Muscle of leg (tissue), 11 donors: ENCODE results near the gene CEP112. TPM values are rescaled to one million over a fixed set of nuclear protein-coding genes. Genes with fewer than 3 reads are reported as not detected.
"Not testable (repeated sequence)": the region's sequence is repeated elsewhere in the genome, so short reads cannot be mapped to it uniquely, and the experiment has no call there.

ENCODE experiments used
- DNase-seq: peaks from one replicate; pipeline ENCODE4 v3.0.0; 2013
- H3K27ac ChIP-seq: one replicate; pipeline ENCODE4 v1.5.1; 2013; ENCODE audit warnings: mild to moderate bottlenecking, low read length, control low read depth
- H3K27me3 ChIP-seq: one replicate; pipeline ENCODE4 v1.6.1; 2013; ENCODE audit warnings: low read length; ENCODE audit not compliant: control insufficient read depth, insufficient read depth
- H3K36me3 ChIP-seq: one replicate; pipeline ENCODE4 v1.6.1; 2013; ENCODE audit warnings: low read length; ENCODE audit not compliant: control insufficient read depth, insufficient read depth
- H3K4me1 ChIP-seq: one replicate; pipeline ENCODE4 v1.6.1; 2013; ENCODE audit warnings: low read length; ENCODE audit not compliant: control insufficient read depth, insufficient read depth
- H3K4me3 ChIP-seq: one replicate; pipeline ENCODE4 v1.5.1; 2013; ENCODE audit warnings: low read length, control low read depth
- H3K9me3 ChIP-seq: replicated peaks from 2 replicates; pipeline ENCODE4 v1.6.1; 2013; ENCODE audit warnings: low read depth, low read length; ENCODE audit not compliant: control insufficient read depth
- WGBS: methylation state at CpG from one replicate; pipeline ENCODE4 v1.1.5; 2013; ENCODE audit warnings: missing lambda C conversion rate; ENCODE audit not compliant: insufficient coverage; 5-methylcytosine and 5-hydroxymethylcytosine counted together
- polyA plus RNA-seq, 8 donors: library from polyadenylated mRNA; unstranded; fragments of 120-200 nt; gene quantifications; one replicate each; pipeline versions ENCODE4 v1.2.1 to v1.2.3, GENCODE V29; 2013; ENCODE audit warnings: inconsistent platforms in 1 of 8, low replicate concordance in 1 of 8; ENCODE audit not compliant: insufficient read length in 8 of 8, insufficient read depth in 1 of 8
- total RNA-seq: library from RNA; stranded (reverse); fragments of 120-200 nt; gene quantifications from one replicate; pipeline ENCODE4 v1.2.4, GENCODE V29; 2013

Gene CEP112
- total and polyA plus RNA-seq, 9 donors = 11.4 to 19.0 (median 14.8) TPM

DNA sequence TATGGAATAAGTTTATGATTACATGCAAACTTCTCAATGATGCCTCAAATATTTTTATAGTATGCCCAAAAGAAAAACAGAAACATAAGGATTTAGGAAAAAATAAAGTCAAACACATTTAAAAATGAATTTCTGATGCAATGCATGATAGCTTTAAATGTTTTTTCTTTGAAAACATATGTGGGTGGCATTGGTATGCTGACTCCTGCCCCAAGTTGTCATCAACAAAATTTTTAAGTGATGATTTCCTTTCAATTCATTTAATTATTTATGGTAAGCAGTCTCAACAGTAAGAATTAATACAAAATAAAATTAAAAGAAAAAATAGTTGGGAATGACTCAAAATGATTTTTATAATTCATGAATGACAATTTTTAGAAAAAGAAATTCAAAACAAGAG, 104.9 kb downstream of the CEP112 start:
- no peak for DNase-seq
- Histone ChIP-seq H3K4me3 (no peak overlapping the region), H3K27ac (no peak overlapping the region), H3K36me3 (peaks cover 2% of the 10 kb centered on the region), H3K27me3 (no peaks in the 10 kb centered on the region), H3K9me3 (peaks cover 4% of the 10 kb centered on the region), H3K4me1 (no peaks in the 10 kb centered on the region)

DNA sequence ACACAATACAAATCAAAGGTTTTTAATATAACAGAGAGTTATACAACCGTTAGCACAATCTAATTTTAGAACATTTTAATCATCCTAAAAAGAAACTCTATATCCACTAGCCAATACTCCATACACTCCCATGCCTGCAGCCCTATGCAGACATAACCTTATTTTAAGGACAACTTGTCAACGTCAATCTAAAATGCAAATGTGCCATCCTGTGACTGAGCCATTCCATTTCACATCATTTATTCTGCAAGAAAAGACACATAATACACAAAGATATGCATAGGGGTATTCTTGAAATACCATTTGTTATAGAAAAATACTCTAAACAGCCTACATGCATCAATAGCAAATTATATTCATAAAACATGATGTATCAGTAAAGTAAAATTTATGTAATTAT, 106.7 kb downstream of the CEP112 start:
- Histone ChIP-seq H3K27ac (no peak overlapping the region), H3K4me1 (no peaks in the 10 kb centered on the region), H3K36me3 (peaks cover 2% of the 10 kb centered on the region), H3K4me3 (no peak overlapping the region), H3K9me3 (peaks cover 4% of the 10 kb centered on the region), H3K27me3 (no peaks in the 10 kb centered on the region)
- no peak for DNase-seq
- no CpG with 5 or more reads among the region's 2 CpGs for WGBS

DNA sequence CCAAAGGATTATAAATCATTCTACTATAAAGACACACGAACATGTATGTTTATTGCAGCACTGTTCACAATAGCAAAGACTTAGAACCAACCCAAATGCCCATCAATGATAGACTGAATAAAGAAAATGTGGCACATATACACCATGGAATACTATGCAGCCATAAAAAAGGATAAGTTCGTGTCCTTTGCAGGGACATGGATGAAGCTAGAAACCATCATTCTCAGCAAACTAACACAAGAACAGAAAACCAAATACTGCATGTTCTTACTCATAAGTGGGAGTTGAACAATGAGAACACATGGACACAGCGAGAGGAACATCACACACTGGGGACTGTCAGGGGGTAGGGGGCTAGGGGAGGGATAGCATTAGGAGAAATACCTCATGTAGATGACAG, 111.3 kb downstream of the CEP112 start:
- no CpG with 5 or more reads among the region's 3 CpGs for WGBS
- H3K4me3 ChIP-seq, H3K27me3 ChIP-seq, DNase-seq, H3K4me1 ChIP-seq, H3K36me3 ChIP-seq, H3K9me3 ChIP-seq, H3K27ac ChIP-seq: not testable (repeated sequence)

DNA sequence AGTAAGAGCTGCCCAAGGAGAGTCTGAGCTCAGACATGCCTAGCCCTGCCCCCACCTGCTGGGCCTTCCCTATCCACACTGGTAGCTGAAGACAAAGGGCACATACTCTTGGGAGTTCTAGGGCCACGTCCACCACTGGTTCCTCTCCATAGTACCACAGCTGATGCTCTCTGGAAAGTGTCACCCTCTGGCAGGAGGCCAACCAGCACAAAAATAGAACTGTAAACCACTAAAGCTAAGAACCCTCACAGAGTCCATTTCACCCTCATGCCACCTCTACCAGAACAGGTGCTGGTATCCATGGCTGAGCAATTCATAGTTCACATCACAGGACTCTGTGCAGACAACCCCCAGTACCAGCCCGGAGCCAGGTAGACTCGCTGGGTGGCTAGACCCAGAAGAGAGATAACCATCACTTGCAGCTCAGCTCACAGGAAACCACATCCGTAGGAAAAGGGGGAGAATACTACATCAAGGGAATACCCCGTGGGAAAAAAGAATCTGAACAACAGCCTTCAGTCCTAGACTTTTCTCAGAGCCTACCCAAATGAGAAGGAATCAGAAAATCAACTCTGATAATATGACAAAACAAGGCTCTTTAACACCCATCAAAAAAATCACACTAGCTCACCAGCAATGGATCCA, 115.3 kb downstream of the CEP112 start:
- WGBS = 63% methylated on average over 1 of the region's 5 CpGs
- H3K27ac ChIP-seq = no peak overlapping the region
- H3K36me3 ChIP-seq = no peaks in the 10 kb centered on the region
- H3K27me3 ChIP-seq = no peaks in the 10 kb centered on the region
- no peaks in the 10 kb centered on the region for H3K9me3 ChIP-seq
- no peak overlapping the region for H3K4me3 ChIP-seq
- no peaks in the 10 kb centered on the region for H3K4me1 ChIP-seq
- peak; percentile 34 for DNase-seq

DNA sequence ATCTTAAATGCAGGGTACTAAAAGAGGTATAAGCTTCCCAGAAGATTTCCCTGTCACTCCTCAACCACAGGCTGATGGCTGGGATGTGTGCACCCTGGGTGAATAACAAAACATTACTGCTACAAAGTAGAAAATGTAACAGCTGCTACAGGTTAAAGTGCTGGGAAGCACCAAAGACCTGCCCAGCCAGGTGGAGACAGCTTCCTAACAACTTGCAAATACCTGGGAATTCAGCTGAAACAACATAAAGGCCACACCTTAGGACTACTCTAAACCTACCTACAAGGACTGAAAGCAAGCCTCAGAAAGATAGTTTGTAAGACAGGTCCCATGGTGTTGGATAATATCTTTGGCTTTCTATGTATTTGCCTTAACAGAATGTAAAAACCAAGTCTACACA, 118.5 kb downstream of the CEP112 start:
- no peak overlapping the region for H3K4me3 ChIP-seq
- H3K4me1 ChIP-seq = no peaks in the 10 kb centered on the region
- no peak overlapping the region for H3K27ac ChIP-seq
- no peaks in the 10 kb centered on the region for H3K27me3 ChIP-seq
- H3K9me3 ChIP-seq = no peaks in the 10 kb centered on the region
- H3K36me3 ChIP-seq = no peaks in the 10 kb centered on the region
- DNase-seq = no peak

DNA sequence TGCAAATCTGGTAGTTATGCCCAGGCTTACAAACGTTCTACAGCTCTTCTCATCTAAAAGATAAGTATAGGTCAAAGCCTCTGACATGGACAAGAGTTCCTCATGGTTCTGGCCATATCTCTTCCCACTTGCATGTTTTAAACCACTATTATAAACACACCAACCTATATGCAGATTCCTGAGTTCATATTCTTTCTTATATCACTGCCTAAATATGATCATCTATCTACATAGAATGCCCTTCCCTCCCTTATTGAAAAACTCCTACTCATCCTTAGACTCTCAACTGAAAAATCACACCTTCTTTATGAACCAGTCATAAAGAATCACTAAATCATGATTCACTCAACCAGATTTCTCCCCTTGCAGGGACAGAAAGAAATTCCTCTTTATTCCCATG, 128.2 kb downstream of the CEP112 start:
- Histone ChIP-seq H3K36me3 (peaks cover 13% of the 10 kb centered on the region), H3K4me3 (no peak overlapping the region), H3K27ac (no peak overlapping the region), H3K27me3 (no peaks in the 10 kb centered on the region), H3K9me3 (peaks cover 7% of the 10 kb centered on the region), H3K4me1 (no peaks in the 10 kb centered on the region)
- WGBS = 67% methylated on average over 1 of the region's 1 CpG
- no peak for DNase-seq

DNA sequence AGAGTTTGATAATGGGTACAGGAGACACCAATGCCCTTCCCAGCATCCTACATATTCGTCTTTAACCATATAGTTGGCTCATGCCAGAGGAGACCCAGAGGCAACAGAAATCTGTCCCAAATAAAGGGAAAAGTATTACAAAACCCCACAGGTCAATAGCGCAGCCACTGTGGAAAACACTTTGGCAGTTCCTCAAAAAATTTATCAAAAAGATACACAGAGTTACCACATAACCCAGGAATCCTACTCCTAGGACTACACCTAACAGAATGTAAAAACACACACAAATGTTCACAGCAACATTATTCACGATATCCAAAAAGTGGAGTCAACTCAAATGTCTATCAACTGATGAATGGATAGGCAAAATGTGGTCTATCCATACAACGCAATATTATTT, 135.8 kb downstream of the CEP112 start:
- H3K27ac ChIP-seq = no peak overlapping the region
- H3K4me1 ChIP-seq = no peaks in the 10 kb centered on the region
- H3K27me3 ChIP-seq = no peaks in the 10 kb centered on the region
- peaks cover 7% of the 10 kb centered on the region for H3K9me3 ChIP-seq
- DNase-seq = no peak
- no peak overlapping the region for H3K4me3 ChIP-seq
- H3K36me3 ChIP-seq = peaks cover 17% of the 10 kb centered on the region
- whole genome bisulfite sequencing = 80% methylated on average over 1 of the region's 4 CpGs

DNA sequence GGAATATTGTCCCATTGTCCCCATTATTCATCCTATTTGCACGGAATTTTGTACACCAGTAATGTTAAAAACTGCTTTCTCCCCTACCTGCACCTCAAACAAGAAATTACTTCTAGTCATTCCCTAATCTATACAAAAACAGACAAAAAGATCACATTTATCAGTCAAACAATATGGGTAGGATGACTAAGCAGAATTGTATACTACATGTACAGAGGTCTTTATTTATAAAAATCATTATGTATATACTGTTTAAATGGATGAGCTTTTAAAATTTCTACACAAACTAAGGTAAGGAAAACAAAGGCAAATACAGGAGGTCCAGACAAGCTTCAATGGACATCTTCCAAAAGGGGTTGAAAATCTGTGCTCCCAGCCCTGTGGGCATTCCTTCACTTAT, 137.7 kb downstream of the CEP112 start:
- no CpG with 5 or more reads among the region's 1 CpG for WGBS
- Histone ChIP-seq H3K4me3 (no peak overlapping the region), H3K27ac (no peak overlapping the region), H3K36me3 (peaks cover 13% of the 10 kb centered on the region), H3K9me3 (no peaks in the 10 kb centered on the region), H3K4me1 (no peaks in the 10 kb centered on the region), H3K27me3 (no peaks in the 10 kb centered on the region)
- DNase-seq = no peak

DNA sequence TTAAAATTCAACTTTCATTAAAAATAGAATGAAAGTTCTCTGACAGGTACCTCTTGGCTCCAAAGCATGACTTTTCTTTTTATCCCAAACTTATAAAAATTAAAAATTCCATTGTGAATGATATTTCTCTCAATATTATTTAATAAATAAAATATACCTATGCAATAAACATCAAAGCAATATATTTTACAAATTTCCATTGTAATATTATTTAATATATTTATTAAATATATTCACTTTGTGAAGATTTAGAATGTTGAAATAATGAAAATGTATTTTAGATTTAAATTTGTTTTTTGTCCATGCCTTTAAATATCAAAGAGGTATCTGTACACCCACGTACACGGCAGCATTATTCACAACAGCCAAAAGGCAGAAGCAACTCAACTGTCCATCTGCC, 147.8 kb downstream of the CEP112 start:
- Histone ChIP-seq H3K27ac (no peak overlapping the region), H3K4me3 (no peak overlapping the region), H3K4me1 (no peaks in the 10 kb centered on the region), H3K9me3 (no peaks in the 10 kb centered on the region), H3K27me3 (no peaks in the 10 kb centered on the region), H3K36me3 (no peaks in the 10 kb centered on the region)
- DNase-seq = no peak
- WGBS = no CpG with 5 or more reads among the region's 2 CpGs

DNA sequence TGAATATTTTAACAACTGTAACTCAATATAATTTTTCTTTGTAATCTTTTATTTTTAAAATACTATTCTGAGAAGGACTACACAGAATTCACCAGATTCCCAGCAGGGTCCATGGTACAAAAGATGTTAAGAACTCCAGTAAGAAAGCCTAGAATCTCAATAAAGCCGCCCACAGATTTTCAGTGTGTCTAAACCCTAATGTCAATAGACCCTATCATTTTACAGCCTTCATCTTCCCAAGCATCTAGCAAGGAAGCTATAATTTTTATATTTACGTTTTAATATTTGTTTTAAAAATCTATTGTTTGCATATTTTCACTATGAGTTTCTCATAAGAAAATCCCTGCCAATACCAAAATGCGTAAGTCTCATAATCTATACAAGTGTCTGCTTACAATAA, 148.5 kb downstream of the CEP112 start:
- Histone ChIP-seq H3K36me3 (no peaks in the 10 kb centered on the region), H3K4me1 (no peaks in the 10 kb centered on the region), H3K9me3 (no peaks in the 10 kb centered on the region), H3K27me3 (no peaks in the 10 kb centered on the region), H3K4me3 (no peak overlapping the region), H3K27ac (no peak overlapping the region)
- WGBS = no CpG with 5 or more reads among the region's 3 CpGs
- no peak for DNase-seq

DNA sequence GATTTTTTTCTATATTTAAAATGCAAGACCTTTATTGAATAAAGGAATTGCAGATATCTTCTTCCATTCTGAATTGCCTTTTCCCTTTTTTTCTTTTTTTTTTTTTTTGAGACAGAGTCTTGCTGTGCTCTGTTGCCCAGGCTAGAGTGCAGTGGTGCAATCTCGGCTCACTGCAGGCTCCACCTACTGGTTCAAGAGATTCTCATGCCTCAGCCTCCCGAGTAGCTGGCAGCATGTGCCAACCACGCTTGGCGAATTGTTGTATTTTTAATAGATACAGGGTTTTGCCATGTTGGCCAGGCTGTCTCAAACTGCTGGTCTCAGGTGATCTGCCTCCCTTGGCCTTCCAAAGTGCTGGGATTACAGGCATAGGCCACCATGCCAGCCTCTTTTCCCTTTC, 151.5 kb downstream of the CEP112 start:
- H3K4me1 ChIP-seq = no peaks in the 10 kb centered on the region
- H3K36me3 ChIP-seq = no peaks in the 10 kb centered on the region
- H3K27ac ChIP-seq = no peak overlapping the region
- no peak overlapping the region for H3K4me3 ChIP-seq
- no peaks in the 10 kb centered on the region for H3K9me3 ChIP-seq
- no peaks in the 10 kb centered on the region for H3K27me3 ChIP-seq
- DNase-seq = no peak
- 70% methylated on average over 4 of the region's 4 CpGs for WGBS
